ENCODE results near the gene P2RX4. TPM values are rescaled to one million over a fixed set of nuclear protein-coding genes. Genes with fewer than 3 reads are reported as not detected.
A peak's percentile ranks its signal among the peaks of the same experiment; 100 is the strongest.
"Not testable (repeated sequence)": the region's sequence is repeated elsewhere in the genome, so short reads cannot be mapped to it uniquely, and the experiment has no call there.

P2RX4 gene
- total and polyA plus RNA-seq, 2 of the 4 experiments (the other 2 are of a cell fraction) = 9.5 to 12.6 TPM

DNA sequence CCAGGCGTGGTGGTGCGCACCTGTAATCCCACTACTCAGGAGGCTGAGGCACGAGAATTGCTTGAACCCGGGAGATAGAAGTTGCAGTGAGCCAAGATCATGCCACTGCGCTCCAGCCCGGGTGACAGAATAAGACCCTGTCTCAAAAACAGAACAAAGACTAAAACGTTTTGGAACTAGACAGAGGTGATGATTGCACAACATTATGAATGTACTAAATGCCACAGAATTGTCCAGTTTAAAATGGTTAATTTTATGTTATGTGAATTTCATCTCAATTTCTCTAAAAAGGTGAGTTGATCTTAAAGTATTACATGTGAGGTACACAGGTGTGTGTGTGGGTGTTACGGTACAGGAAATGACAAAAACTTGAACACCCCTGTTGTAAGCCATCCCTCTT lies 16.5 kb downstream of the P2RX4 start:
- Histone ChIP-seq H2BK5ac (ENCODE audit: low read depth, low read length, poor library complexity, severe bottlenecking) (no peak overlapping the region), H2AK9ac (replicated peaks; ENCODE audit: low read depth, low read length, poor library complexity) (no peak overlapping the region), H4K5ac (ENCODE audit: low read depth, low read length) (no peak overlapping the region), H3K4ac (ENCODE audit: low read depth, low read length) (no peak overlapping the region), H3K4me3 (ENCODE audit: insufficient read depth, low read depth, low read length) (no peak overlapping the region), H3K9ac (ENCODE audit: low read depth, low read length) (no peak overlapping the region), H3K9me1 (ENCODE audit: insufficient read depth, low read length) (0 out of 2 replicates have a peak, but pooled peaks cover 3% of the 10 kb centered on the region), H2AFZ (replicated peaks; ENCODE audit: low read length, poor library complexity) (no peak overlapping the region), H3K18ac (ENCODE audit: low read depth, low read length) (no peak overlapping the region), H3K27me3 (ENCODE audit: control insufficient read depth, insufficient read depth, low read length) (no peaks in the 10 kb centered on the region), H3K56ac (ENCODE audit: extremely low read depth, insufficient read depth, low read length) (no peak overlapping the region), H3K4me1 (ENCODE audit: control insufficient read depth, insufficient read depth, low read length) (no peaks in the 10 kb centered on the region), H3K79me1 (ENCODE audit: low read depth in 1 of 2, low read length in 2 of 2) (no peaks in the 10 kb centered on the region), H3K23ac (ENCODE audit: low read depth, low read length) (no peak overlapping the region), H4K20me1 (ENCODE audit: insufficient read depth, low read length) (no peaks in the 10 kb centered on the region), H3K4me2 (ENCODE audit: low read depth, low read length) (no peak overlapping the region), H2AK5ac (ENCODE audit: low read depth, low read length) (no peak overlapping the region), H3K14ac (replicated peaks; ENCODE audit: low read depth, low read length) (no peak overlapping the region), H4K91ac (ENCODE audit: insufficient read depth, low read depth, low read length) (no peak overlapping the region), H2BK120ac (ENCODE audit: low read depth, low read length) (no peak overlapping the region), H2BK15ac (ENCODE audit: low read depth, low read length) (no peak overlapping the region), H3K9me3 (ENCODE audit: control insufficient read depth, insufficient read depth, low read length) (no peaks in the 10 kb centered on the region), H2BK20ac (ENCODE audit: low read depth, low read length) (no peak overlapping the region), H4K8ac (ENCODE audit: low read depth in 2 of 2, low read length in 2 of 2) (no peak overlapping the region), H3K27ac (ENCODE audit: insufficient read depth, low read length) (no peak overlapping the region), H3K36me3 (ENCODE audit: control insufficient read depth, insufficient read depth, low read length) (peaks cover 4% of the 10 kb centered on the region; the same call in 1 of the 2 replicates)
- CTCF ChIA-PET = no interaction called here
- BruUV-seq (replicated peaks) = no TSS peak
- TF ChIP-seq CEBPB (IDR thresholded peaks at IDR 0.05; ENCODE audit: low read depth, low read length) (peak; percentile 75), RAD21 (IDR thresholded peaks at IDR 0.05; ENCODE audit: low read length) (no peak), RFX5 (IDR thresholded peaks at IDR 0.05; ENCODE audit: low read depth, low read length) (no peak)
- no CpG with 5 or more reads among the region's 8 CpGs for whole genome bisulfite sequencing, 2 experiments (ENCODE audit: extremely low coverage in 2 of 2, insufficient read length in 1 of 2)
- dilution Hi-C loops (cut with HindIII; ENCODE audit: low sequenced_read_pairs, unreplicated experiment) = no loop called here
- intact Hi-C loops (cut with micrococcal nuclease) = no loop called here
- no peak for DNase-seq
- no peak for ATAC-seq (ENCODE audit: low read depth)
- in situ Hi-C loops (cut with MboI; ENCODE audit: low sequenced_read_pairs) = no loop called here
- POLR2A ChIA-PET (ENCODE audit: unreplicated experiment) = no interaction called here

GRCh38 chr12:121226871-121227270 lies 16.9 kb downstream of the P2RX4 start:
- H2AK5ac ChIP-seq (ENCODE audit: low read depth, low read length); H2BK120ac ChIP-seq (ENCODE audit: low read depth, low read length); H3K27me3 ChIP-seq (ENCODE audit: control insufficient read depth, insufficient read depth, low read length); H2AFZ ChIP-seq (replicated peaks; ENCODE audit: low read length, poor library complexity); H2BK15ac ChIP-seq (ENCODE audit: low read depth, low read length); H4K91ac ChIP-seq (ENCODE audit: insufficient read depth, low read depth, low read length); CTCF ChIA-PET; intact Hi-C loops (cut with micrococcal nuclease); BruUV-seq (replicated peaks); H3K79me1 ChIP-seq (ENCODE audit: low read depth in 1 of 2, low read length in 2 of 2); H3K4me1 ChIP-seq (ENCODE audit: control insufficient read depth, insufficient read depth, low read length); H3K56ac ChIP-seq (ENCODE audit: extremely low read depth, insufficient read depth, low read length); H2AK9ac ChIP-seq (replicated peaks; ENCODE audit: low read depth, low read length, poor library complexity); H3K27ac ChIP-seq (ENCODE audit: insufficient read depth, low read length); H3K4me3 ChIP-seq (ENCODE audit: insufficient read depth, low read depth, low read length); H2BK20ac ChIP-seq (ENCODE audit: low read depth, low read length); H3K36me3 ChIP-seq (ENCODE audit: control insufficient read depth, insufficient read depth, low read length); H3K18ac ChIP-seq (ENCODE audit: low read depth, low read length); dilution Hi-C loops (cut with HindIII; ENCODE audit: low sequenced_read_pairs, unreplicated experiment); H4K5ac ChIP-seq (ENCODE audit: low read depth, low read length); H3K4ac ChIP-seq (ENCODE audit: low read depth, low read length); H3K9me3 ChIP-seq (ENCODE audit: control insufficient read depth, insufficient read depth, low read length); H4K20me1 ChIP-seq (ENCODE audit: insufficient read depth, low read length); H3K14ac ChIP-seq (replicated peaks; ENCODE audit: low read depth, low read length); H3K4me2 ChIP-seq (ENCODE audit: low read depth, low read length); H3K9ac ChIP-seq (ENCODE audit: low read depth, low read length); H4K8ac ChIP-seq (ENCODE audit: low read depth in 2 of 2, low read length in 2 of 2); H3K23ac ChIP-seq (ENCODE audit: low read depth, low read length); H3K9me1 ChIP-seq (ENCODE audit: insufficient read depth, low read length); ATAC-seq (ENCODE audit: low read depth); in situ Hi-C loops (cut with MboI; ENCODE audit: low sequenced_read_pairs); H2BK5ac ChIP-seq (ENCODE audit: low read depth, low read length, poor library complexity, severe bottlenecking); POLR2A ChIA-PET (ENCODE audit: unreplicated experiment); DNase-seq: not testable (repeated sequence)
- 92% methylated on average over 2 of the region's 8 CpGs; no CpG with 5 or more reads in 1 of the 2 experiments for WGBS, 2 experiments (ENCODE audit: extremely low coverage in 2 of 2, insufficient read length in 1 of 2)
